SIG-M5 treated with dmso at 0.1 percent for 504 hours (cell line): Measurements from ENCODE around the gene PROCA1.

Source experiments
- DNase-seq: peaks from one replicate; lab custom pipeline; 2025; ENCODE audit not compliant: unreplicated experiment; lab: John Stamatoyannopoulos, UW

Gene PROCA1

GRCh38 chr17:28710861-28711722, 596 bp downstream of the PROCA1 start:
- DNase-seq = peak; percentile 86

DNA sequence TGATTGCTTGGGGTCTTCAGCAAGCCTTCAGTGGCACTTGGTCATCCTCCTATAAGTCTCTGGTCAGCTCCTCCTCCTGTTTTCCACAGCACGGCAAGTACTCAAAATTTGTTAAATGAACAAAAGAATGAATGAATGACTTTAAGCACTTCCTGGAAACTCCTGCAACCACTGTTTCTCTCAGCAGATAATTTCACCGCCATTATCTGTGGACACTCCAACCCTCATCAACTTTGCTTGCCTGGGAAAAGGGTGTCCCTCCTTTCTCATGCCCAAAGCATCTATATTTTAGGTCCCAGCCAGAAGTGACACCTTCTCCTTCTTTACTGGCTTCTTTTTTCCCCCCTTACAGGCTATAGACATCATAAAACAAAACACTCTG, 4.4 kb downstream of the PROCA1 start:
- DNase-seq = no peak

DNA sequence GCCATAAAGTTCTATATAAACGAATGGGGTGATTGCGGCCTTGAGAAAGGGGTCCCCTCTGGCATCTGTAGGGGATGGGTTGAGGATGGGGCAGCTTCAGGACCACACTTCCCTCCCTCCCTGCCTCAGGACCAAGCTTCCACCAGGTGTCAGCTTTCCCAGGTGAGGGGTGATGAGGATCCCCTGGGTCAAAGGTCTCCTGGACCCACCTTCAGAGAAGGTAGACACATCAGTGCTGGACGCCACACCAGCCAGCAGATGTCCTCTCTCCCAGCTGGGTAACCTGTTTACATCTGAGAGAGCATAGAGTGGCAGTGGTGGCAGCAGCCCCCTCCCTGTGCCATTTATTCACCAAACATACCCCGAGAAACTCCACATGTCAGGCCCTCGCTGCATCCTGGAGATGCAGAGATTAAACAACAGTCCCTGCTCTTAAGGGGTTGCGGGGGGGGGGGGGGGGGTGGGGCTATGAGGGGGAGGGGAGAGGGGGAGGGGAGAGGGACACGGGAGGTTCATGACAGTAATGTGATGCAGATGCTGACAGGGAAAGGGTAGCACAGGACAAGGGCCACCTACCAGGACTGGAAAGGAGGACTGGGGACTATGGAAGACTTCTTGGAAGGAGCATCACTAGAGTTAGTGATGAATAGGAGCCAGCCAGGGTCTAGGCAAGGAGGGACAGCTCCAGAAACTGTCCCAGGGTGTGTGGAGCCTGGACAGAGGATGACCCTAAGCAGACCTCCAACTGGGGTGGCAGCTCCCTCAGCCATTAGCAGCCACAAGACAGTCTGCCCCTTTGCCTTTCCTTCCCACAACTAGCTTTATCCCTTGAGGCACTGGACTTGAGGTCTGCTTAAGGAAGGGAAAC, 5.0 kb downstream of the PROCA1 start:
- DNase-seq = no peak

- DNase-seq = no peak
Measured at GRCh38 chr17:28705728-28706334, 5.9 kb downstream of the PROCA1 start.

- DNase-seq = no peak
Measured at GRCh38 chr17:28705074-28705659, 6.5 kb downstream of the PROCA1 start.

DNA sequence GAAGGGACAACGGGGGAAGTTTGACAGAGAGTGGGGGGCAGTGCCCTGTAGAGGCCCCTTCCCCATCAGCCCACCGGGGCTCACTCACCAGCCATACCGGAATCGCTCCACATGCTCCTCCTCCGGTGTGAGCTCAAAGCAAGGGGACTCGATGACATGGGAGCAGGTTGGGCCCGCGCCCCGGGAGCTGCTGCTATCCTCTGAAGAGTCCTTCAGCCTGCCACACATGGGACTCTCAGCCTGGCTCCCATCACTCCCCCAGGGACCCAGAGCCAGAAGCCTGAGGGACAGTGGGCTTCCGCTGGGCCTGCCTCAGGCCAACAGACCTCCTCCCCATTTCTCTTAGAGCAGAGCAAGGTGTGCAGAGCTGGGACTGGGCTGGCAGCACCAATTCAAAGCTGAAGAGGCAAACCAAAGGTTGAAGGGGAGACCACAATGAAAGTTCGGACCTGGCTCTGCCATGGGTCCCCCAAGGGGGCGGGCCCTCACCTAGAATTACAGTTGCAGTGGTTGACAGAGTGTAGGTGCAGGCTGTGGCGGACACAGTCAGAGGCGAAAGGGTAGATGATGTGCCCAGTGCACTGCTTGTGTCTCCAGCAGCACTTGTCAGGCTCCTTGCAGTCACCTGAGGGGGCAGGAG, 7.3 kb downstream of the PROCA1 start:
- DNase-seq = no peak

DNA sequence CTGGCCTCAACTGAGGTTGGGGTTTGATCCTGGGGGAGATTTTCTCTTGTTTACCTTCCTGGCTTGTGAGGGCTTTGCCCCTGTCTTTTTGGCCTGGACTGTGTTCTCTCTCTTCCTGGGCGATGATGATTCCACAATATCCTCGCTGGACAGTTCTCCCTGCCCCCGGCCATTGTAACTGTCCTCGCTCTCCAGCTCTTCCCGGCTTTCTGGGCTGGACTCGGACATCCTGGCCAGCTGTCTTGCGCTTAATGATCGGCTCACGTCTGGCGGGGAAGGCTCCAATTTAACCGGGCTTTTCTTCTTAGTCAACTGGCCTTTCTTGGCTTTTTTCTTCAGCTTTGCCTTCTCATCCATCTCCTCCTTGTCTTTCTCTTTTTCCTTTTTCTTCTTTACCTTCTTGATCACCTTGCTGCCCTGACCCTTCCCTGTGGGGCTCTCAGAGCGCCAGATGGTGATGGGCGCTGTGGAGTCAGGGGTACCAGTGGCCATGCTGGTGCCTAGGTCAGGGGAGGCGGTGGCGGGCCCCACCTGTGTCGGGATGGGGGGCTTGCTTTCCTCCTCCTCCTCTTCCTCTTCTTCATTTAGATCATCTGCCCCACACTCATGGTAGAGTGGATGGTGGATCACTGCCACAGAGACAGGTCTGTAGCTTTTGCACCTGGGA, 8.0 kb downstream of the PROCA1 start:
- DNase-seq = no peak

DNA sequence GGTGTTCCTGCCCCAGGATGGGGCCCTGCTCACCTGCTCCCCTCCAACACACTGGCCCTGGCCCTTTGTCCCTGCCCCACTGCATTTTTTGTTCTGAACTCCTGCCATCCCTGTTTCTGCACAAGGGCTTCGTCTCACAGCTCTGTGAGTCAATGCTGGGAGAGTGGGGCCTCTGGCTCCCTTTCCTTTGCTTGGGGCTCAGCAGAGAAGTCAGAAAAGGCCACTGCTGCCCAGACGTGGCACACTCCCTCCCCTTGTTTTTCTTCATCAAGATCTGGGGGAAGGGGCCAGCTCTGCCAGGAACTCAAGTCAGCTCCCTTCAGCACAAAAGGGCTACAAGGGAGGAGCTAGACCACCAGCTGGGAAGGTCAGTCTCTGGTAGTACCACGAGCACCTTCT, 8.9 kb downstream of the PROCA1 start:
- no peak for DNase-seq

- no peak for DNase-seq
Measured at GRCh38 chr17:28702026-28702751, 9.5 kb downstream of the PROCA1 start.

DNA sequence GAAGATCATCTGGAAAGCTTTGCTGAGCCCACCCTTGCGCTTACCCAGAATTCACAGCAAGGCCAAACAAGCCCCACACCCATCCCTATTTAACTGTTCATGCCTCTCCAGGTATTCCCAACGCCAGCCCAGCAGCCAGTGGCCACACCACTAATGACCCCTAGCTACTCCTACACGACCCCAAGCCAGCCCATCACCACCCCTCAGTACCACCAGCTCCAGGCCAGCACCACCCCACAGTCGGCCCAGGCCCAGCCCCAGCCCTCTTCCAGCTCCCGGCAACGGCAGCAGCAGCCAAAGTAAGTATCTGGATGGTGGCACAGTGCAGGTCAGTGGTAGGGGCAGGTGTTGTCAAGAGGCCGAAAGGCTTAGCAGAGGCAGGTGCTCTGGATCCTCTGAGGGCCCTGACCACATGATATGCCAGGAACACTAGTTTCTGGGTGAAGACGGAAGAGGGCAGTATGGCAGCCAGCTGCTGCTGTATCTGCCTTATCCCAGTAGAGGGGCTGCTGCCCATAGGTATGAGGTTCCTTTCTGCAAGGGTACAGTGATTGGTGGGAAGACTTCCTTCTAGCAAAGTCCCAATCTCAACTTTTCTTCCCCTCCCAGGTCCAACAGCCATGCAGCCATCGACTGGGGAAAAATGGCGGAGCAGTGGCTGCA, 10.7 kb downstream of the PROCA1 start:
- no peak for DNase-seq

- DNase-seq = no peak
Measured at GRCh38 chr17:28700278-28700677, 11.4 kb downstream of the PROCA1 start.

DNA sequence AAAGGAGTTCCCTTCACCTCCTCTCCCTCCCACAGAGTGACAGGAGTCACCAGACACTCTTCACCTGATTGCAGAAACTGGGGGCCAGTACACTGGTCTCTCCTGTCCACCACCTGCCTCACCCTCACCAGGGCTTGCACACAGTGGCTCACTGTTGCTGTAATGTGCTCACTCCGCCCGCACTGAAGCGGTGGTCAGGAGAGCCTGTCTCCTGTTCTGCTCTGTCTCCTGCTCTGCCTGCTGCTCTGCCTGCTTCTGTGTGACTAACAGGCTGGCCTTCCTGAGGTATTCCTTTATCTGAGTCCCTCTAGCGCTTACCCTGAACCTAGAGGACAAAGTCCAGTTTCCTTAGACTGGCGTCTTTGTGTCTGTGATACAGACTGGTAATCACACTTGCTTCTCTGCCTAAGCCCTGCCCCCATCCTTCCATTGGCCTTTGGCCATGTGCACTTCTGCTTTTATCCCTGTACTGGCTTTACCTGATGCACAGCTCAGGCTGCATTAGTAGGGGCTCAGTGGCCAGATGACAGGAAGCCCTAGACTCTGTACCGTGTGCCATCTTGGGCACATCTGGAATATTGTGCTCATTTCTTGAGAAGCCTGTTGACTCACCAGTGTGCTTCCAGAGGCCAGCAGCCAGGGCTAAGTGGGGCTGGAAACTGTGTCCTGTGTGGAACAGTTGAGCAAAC, 13.3 kb downstream of the PROCA1 start:
- DNase-seq = no peak

DNA sequence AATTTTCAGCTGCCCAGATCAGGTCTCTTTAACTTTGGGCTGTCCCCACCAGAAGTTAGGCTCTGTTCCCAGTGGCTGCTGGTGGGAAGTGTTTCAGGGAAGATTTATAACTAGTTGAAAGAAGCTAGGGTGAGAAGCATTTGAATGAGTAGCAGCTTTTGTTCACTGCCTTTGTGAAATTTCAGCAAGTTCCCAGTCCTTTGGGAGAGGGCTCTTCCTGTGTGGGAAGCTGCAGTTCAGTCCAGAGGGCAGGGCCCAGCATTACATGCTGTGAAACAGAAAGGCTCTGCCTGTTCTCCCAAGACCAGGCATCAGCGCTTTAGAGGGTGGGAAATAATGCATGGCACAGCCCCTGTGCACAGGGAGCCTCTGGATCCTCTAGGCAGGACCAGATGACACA, 17.8 kb downstream of the PROCA1 start:
- no peak for DNase-seq

- DNase-seq = no peak
Measured at GRCh38 chr17:28689011-28689410, 22.7 kb downstream of the PROCA1 start.

GRCh38 chr17:28688481-28688880, 23.2 kb downstream of the PROCA1 start:
- no peak for DNase-seq

- DNase-seq = no peak
Measured at GRCh38 chr17:28686296-28686695, 25.4 kb downstream of the PROCA1 start.

- no peak for DNase-seq
Measured at GRCh38 chr17:28685366-28685765, 26.3 kb downstream of the PROCA1 start.

DNA sequence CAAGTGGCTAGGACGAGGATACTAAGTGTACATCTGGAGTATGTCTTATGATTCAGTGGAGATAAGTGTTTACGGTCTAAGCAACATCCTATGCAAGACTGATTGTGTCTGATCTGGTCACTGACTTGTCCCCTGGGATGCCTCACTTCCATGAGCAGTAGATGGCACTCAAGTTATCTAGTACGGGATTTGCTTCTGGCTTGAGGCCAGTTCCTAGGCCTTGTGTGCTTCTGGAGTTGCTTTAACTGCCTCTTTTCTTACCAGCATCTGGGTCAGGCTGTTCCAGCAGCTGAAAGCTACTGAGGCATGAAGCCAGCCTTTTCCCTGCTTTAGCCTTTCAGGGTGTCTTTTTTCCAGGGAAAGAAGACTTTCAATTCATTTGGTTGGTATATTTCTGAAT, 26.7 kb downstream of the PROCA1 start:
- no peak for DNase-seq

DNA sequence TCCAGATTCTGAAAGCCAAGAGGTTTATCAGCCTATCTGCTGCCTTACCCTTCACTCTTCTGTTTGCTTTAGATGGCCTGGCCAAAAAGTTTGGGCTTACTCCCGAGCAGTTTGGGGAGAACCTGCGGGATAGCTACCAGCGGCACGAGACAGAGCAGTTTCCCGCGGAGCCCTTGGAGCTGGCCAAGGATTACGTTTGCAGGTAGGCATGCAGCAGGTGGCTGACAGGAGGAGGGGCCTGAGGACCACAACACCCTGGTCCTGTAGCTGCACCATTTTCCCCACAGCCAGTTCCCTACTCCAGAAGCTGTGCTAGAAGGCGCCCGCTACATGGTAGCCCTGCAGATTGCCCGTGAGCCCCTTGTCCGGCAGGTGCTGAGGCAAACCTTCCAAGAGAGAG, 29.0 kb downstream of the PROCA1 start:
- DNase-seq = no peak
